Astrocyte of the cerebellum (primary cell): Measurements from ENCODE around the gene CACNA1B.

ENCODE experiments used
- DNase-seq: peaks from one replicate; pipeline ENCODE4 v3.0.0-alpha.2; 2011; ENCODE audit warnings: low read depth
- H3K4me3 ChIP-seq: 2 replicates; pipeline ENCODE4 v1.5.1; 2011; ENCODE audit warnings: mild to moderate bottlenecking, low read depth, low read length, moderate library complexity
- in situ Hi-C: cut with HindIII; loops from 2 replicates; pipeline ENCODE4 v1.10.0; 2017; ENCODE audit warnings: low sequenced_read_pairs
- TF ChIP-seq, protein P1 (sequence below): IDR thresholded peaks from 2 replicates; pipeline ENCODE4 v1.5.1; 2012; ENCODE audit warnings: low read length, low read depth, moderate library complexity, mild to moderate bottlenecking; ENCODE audit errors: missing control alignments

Gene CACNA1B

DNA sequence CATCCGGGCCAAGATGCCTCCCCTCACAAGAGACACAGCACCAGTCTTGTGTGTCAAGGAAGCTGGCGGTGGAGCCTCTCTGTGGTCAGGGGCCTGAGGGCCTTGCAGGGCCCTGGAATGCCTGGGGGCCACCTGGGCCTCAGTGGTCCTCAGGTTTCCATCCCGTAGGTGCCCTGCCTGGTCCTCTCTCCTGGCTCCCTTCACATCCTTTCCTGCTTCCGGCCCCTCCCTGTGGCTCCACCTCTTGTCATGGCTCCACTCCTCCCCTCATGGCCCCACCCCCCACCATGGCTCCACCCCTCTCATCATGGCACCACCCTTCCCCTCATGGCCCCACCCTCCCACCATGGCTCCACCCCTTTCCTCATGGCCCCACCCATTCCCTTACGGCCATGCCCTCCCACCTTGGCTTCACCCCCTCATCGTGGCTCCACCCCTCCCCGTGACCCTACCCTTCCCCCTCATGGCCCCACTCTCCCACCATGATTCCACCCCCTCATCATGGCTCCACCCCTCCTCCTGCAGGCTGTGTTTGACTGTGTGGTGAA is 175.8 kb downstream of the CACNA1B start:
- TF ChIP-seq, protein P1, sequence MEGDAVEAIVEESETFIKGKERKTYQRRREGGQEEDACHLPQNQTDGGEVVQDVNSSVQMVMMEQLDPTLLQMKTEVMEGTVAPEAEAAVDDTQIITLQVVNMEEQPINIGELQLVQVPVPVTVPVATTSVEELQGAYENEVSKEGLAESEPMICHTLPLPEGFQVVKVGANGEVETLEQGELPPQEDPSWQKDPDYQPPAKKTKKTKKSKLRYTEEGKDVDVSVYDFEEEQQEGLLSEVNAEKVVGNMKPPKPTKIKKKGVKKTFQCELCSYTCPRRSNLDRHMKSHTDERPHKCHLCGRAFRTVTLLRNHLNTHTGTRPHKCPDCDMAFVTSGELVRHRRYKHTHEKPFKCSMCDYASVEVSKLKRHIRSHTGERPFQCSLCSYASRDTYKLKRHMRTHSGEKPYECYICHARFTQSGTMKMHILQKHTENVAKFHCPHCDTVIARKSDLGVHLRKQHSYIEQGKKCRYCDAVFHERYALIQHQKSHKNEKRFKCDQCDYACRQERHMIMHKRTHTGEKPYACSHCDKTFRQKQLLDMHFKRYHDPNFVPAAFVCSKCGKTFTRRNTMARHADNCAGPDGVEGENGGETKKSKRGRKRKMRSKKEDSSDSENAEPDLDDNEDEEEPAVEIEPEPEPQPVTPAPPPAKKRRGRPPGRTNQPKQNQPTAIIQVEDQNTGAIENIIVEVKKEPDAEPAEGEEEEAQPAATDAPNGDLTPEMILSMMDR = no peak
- H3K4me3 ChIP-seq = no peak overlapping the region
- in situ Hi-C loops = no loop called here
- DNase-seq = no peak

DNA sequence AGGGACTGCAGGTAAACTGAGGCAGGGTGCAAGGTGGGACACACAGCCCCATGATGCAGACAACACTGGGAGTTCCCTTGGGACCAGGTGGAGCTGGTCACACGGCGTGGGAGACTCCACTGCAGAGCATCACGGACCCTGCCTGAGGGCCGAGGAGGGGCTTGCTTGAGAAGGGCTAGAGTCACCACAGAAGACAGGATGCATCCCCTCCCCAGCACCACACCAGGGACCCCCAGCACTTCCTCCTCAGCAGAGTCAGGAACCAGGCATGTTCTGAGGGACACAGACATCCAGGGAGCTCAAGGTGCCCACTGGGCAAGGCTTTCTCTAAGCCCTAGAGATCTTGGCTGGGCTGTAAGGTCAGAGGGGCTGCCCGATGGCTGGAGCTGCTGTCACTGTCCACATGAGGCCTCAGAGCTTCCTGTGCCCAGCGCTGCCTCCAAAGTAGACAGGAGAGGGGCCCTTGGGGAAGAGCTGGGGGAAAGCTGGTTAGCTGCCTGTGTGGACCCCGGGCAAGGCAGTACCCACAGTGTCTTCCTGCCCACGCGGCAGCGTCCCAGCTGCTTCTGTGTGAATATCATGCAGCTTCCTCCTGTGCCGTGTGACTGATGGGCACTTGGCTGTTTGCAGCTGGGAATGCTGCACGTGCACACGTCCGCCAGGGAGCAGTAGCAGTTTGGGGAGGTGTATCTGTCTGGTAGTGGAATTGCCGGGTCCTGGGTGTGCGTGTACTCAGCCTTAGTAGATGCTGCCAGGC is 176.6 kb downstream of the CACNA1B start:
- no peak overlapping the region for H3K4me3 ChIP-seq
- TF ChIP-seq, protein P1 = no peak
- in situ Hi-C loops = no loop called here
- DNase-seq = no peak

DNA sequence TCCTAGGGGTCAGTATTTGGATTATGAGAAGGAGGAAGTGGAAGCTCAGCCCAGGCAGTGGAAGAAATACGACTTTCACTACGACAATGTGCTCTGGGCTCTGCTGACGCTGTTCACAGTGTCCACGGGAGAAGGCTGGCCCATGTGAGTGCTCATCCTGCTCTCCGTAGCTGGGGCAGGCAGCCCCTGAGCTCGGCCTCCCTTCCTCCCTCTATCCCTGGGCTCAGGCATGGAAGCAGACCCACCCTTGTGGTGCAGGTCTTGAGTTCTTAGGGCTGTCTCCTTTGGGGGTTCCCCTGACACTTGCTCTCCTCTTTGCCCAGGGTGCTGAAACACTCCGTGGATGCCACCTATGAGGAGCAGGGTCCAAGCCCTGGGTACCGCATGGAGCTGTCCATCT is 180.1 kb downstream of the CACNA1B start:
- DNase-seq = no peak
- TF ChIP-seq, protein P1 = no peak
- in situ Hi-C loops = no loop called here
- H3K4me3 ChIP-seq = no peak overlapping the region

DNA sequence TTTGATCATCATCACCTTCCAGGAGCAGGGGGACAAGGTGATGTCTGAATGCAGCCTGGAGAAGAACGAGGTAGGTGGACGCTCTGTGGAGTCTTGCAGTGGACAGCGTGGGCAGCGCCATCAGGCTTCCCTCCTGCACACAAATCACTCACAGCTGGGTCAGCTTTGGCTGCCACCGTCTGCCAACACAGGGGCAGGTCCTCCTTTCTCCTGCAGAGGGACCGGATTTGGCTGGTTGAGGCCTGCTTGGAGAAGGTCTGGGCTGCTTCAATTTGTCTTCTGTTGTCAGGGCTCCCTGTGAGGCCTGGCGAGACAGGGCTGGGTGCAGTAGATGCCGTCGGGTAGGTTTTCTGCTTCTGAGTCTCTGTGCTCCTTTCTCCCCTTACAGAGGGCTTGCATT is 180.6 kb downstream of the CACNA1B start:
- in situ Hi-C loops = no loop called here

DNA sequence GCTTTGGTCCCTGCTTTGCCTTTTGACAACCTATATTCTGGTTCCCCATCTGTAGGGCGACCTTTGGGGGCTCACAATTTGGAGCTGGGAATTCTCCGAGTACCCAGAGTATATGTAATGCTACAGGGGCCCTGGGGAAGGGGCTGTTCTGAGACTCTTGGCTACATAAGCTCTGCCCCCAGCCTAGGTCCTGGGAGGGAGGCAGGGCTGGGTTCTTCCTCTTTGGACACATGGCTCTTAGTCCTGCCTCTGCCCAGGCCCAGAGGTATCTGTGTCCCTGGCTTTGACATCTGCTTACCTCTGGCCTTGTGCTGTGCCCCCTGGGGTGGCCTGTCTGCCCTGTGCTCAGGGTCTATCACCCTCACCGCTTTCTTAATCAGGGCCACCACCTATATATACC is 181.6 kb downstream of the CACNA1B start:
- TF ChIP-seq, protein P1 = no peak
- in situ Hi-C loops = no loop called here
- H3K4me3 ChIP-seq = no peak overlapping the region
- no peak for DNase-seq

More for the DNA sequence above, 180.6 kb downstream of the CACNA1B start:
- TF ChIP-seq, protein P1 = no peak
- no peak for DNase-seq
- no peak overlapping the region for H3K4me3 ChIP-seq

DNA sequence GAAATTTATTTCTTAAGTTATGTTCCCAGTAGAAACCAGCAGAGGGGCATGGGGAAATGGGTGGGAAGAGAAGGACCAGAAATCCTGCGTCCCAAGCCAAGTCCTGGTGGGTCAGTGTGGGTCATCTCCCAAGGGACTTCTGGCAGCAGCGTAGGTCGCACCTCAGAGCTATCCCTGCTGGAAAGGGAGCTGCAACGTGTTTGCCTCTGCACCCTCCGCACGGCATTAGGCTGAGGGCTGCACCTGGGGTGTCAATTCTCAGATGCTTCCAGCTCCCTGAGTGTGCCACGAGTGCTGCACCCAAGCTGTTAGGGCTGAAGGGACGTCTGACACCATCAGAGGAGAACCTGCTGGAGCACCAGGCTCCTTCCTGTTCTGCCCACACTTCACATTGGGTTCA is 182.8 kb downstream of the CACNA1B start:
- no peak for DNase-seq
- TF ChIP-seq, protein P1 = no peak
- H3K4me3 ChIP-seq = no peak overlapping the region
- in situ Hi-C loops = no loop called here
